T-helper 2 cell (primary cell): ENCODE measurements around the gene FHL5.
"Not testable (repeated sequence)": the region's sequence is repeated elsewhere in the genome, so short reads cannot be mapped to it uniquely, and the experiment has no call there.

Experiments
- DNase-seq, 5 experiments: peaks; one replicate each; pipeline versions ENCODE4 v3.0.0 to v3.0.0-alpha.2; 2012 to 2022
- total RNA-seq, 2 donors: gene quantifications; one replicate each; lab custom pipeline; 2026; lab: John Stamatoyannopoulos, UW

Gene FHL5
- 0 reads per million in 2 donors for total RNA-seq

GRCh38 chr6:96562886-96563285, at the start of gene FHL5:
TSS of gene FHL5 (plus strand) at chr6:96563128. CDS start at chr6:96603614, 40,486 bp downstream.
- DNase-seq = no peak

GRCh38 chr6:96520171-96521115, 42.5 kb upstream of the FHL5 start:
- no peak for DNase-seq

GRCh38 chr6:96521306-96521643, 41.7 kb upstream of the FHL5 start:
- DNase-seq = no peak

- peak; percentile 89 to 98 (median 93) for DNase-seq
Measured at GRCh38 chr6:96521644-96522464, 41.1 kb upstream of the FHL5 start, which contains the start of gene UFL1. TSS of gene UFL1 (plus strand) at chr6:96521806. CDS start at chr6:96521874, 68 bp downstream.

GRCh38 chr6:96522465-96523009, 40.4 kb upstream of the FHL5 start:
- DNase-seq = peak in 2 of 5 experiments; percentile 41 to 84

GRCh38 chr6:96528193-96528592, 34.7 kb upstream of the FHL5 start:
- DNase-seq = peak in 1 of 5 experiments; percentile 38

GRCh38 chr6:96532399-96532798, 30.5 kb upstream of the FHL5 start:
- no peak for DNase-seq

- no peak for DNase-seq
Measured at GRCh38 chr6:96537726-96538125, 25.2 kb upstream of the FHL5 start.

- peak in 1 of 5 experiments; percentile 29 for DNase-seq
Measured at GRCh38 chr6:96542702-96543101, 20.2 kb upstream of the FHL5 start.

- no peak for DNase-seq
Measured at GRCh38 chr6:96545882-96546281, 17.0 kb upstream of the FHL5 start.

GRCh38 chr6:96547654-96548053, 15.3 kb upstream of the FHL5 start:
- DNase-seq = no peak

GRCh38 chr6:96554558-96554957, 8.4 kb upstream of the FHL5 start:
- DNase-seq = no peak

GRCh38 chr6:96559740-96560139, 3.2 kb upstream of the FHL5 start:
- DNase-seq = not testable (repeated sequence)

- peak in 1 of 5 experiments; percentile 28 for DNase-seq
Measured at GRCh38 chr6:96563853-96564252, 925 bp downstream of the FHL5 start.

GRCh38 chr6:96570053-96570452, 7.1 kb downstream of the FHL5 start:
- DNase-seq = no peak

- no peak for DNase-seq
Measured at GRCh38 chr6:96571551-96571950, 8.6 kb downstream of the FHL5 start.

- no peak for DNase-seq
Measured at GRCh38 chr6:96575359-96575758, 12.4 kb downstream of the FHL5 start.

GRCh38 chr6:96576221-96576620, 13.3 kb downstream of the FHL5 start:
- DNase-seq = no peak

GRCh38 chr6:96582021-96582420, 19.1 kb downstream of the FHL5 start:
- DNase-seq = no peak

- DNase-seq = no peak
Measured at GRCh38 chr6:96582436-96582835, 19.5 kb downstream of the FHL5 start.

- DNase-seq = no peak
Measured at GRCh38 chr6:96604420-96604819, 41.5 kb downstream of the FHL5 start.

- no peak for DNase-seq
Measured at GRCh38 chr6:96608074-96608473, 45.1 kb downstream of the FHL5 start.

- DNase-seq = no peak
Measured at GRCh38 chr6:96610019-96610418, 47.1 kb downstream of the FHL5 start.
